ENCODE results near the gene TMEM80. TPM values are rescaled to one million over a fixed set of nuclear protein-coding genes. Genes with fewer than 3 reads are reported as not detected.

The TMEM80 gene
- total and polyA plus RNA-seq, 7 donors = 7.9 to 41.5 (median 27.6) TPM

DNA sequence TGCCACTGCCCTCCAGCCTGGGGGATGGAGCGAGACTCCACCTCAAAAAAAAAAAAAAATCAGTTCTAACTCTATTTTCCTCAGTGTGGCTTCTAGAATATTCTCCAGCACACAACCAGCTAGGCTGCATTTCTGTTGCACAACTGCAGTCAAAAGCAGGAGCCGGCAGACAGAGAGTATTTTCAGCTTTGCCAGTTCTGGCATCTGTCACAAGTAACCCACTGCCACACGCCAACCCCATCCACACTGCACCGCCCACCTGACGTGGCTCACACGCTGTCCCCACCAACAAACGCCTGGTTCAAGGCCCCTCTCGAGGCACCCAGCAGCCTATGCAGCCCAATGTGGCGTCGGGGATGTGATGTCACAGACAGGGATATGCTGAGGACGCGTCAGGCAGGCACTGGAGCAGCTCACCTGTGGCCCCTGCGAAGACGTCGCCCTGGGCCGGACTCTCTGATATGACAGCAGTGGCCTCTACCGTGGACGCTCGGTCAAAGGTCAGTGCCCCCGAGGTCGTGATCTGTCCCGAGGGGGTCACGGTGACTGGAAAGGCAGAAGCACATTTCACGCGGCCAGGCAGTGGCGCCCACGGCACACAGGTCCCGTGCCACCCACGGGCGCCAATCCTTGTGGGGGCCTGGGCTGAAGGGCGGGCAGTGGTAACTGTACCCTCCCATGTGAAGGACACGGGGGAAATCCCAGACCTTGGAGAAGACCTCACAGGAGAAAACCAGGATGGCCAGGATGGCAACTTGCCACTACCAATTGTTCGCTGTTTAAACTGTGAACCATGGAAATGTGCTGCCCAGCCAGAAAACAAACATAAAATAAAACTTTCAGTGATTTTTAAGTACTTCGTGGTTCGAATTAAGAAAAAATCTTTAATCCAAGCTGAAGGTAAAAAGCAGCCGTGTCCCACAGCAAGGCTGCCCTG is 16.1 kb upstream of the TMEM80 start:
- Histone ChIP-seq H3K4me1 (no peaks in the 10 kb centered on the region), H3K36me3 (peaks cover 0 to 79% (median 19%) of the 10 kb centered on the region in 4 donors), H3K9me3 (no peaks in the 10 kb centered on the region), H3K27me3 (no peaks in the 10 kb centered on the region), H3K27ac (no peak overlapping the region), H3K4me3 (no peak overlapping the region)
- TF ChIP-seq EP300 (IDR thresholded peaks at IDR 0.05) = no peak
- TF ChIP-seq, protein P1, sequence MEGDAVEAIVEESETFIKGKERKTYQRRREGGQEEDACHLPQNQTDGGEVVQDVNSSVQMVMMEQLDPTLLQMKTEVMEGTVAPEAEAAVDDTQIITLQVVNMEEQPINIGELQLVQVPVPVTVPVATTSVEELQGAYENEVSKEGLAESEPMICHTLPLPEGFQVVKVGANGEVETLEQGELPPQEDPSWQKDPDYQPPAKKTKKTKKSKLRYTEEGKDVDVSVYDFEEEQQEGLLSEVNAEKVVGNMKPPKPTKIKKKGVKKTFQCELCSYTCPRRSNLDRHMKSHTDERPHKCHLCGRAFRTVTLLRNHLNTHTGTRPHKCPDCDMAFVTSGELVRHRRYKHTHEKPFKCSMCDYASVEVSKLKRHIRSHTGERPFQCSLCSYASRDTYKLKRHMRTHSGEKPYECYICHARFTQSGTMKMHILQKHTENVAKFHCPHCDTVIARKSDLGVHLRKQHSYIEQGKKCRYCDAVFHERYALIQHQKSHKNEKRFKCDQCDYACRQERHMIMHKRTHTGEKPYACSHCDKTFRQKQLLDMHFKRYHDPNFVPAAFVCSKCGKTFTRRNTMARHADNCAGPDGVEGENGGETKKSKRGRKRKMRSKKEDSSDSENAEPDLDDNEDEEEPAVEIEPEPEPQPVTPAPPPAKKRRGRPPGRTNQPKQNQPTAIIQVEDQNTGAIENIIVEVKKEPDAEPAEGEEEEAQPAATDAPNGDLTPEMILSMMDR (IDR thresholded peaks at IDR 0.05) = no peak
- TF ChIP-seq POLR2A (IDR thresholded peaks at IDR 0.05) = no peak
- TF ChIP-seq POLR2AphosphoS5 (IDR thresholded peaks at IDR 0.05) = no peak
- 95 to 97% methylated on average over 36 of the region's 36 CpGs for WGBS, 2 donors
- intact Hi-C loops (cut with DNase I) = no loop called here
- no peak for DNase-seq

DNA sequence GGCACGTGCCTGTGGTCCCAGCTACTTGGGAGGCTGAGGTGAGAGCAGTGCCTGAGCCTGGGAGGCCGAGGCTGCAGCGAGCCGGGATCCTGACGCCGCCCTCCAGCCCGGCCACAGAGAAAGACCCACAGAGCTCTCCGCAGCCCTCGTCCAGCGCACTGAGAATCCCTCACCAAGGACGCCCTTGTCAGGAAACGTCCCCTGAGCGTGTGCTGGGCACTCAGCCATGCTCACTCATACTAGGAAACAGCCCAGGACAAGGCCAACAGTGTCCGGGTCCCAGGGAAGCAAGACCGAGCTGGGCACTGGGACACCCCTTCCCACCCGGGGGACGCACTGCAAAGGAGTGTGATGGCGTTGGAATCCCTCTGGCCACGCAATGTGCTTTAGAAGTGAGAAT is 15.1 kb upstream of the TMEM80 start:
- DNase-seq = no peak
- Histone ChIP-seq H3K27ac (no peak overlapping the region), H3K9me3 (no peaks in the 10 kb centered on the region), H3K36me3 (peaks cover 0 to 79% (median 18%) of the 10 kb centered on the region in 4 donors), H3K27me3 (no peaks in the 10 kb centered on the region), H3K4me3 (no peak overlapping the region), H3K4me1 (no peaks in the 10 kb centered on the region)
- TF ChIP-seq POLR2AphosphoS5 (IDR thresholded peaks at IDR 0.05) = no peak
- intact Hi-C loops (cut with DNase I) = no loop called here
- WGBS, 2 donors = 91 to 93% methylated on average over 19 of the region's 19 CpGs

DNA sequence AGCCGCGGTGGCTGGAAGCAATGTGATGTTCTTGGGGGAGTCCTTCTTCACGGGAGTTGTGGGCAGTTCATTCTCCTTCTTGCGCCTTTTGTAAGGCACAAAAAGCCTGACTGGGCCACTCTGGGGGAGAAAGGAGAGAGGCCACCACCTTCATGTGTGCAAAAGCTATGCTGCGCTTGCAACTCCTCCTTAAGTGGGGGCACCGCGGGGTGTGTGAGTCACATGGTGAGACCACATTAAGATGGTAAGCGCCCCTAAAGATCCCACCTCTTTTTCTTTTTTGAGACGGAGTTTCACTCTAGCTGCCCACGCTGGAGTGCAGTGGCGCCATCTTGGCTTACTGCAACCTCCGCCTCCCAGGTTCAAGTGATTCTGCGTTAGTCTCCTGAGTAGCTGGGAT is 14.6 kb upstream of the TMEM80 start:
- no peak for TF ChIP-seq POLR2A (IDR thresholded peaks at IDR 0.05)
- TF ChIP-seq EP300 (IDR thresholded peaks at IDR 0.05) = no peak
- no peak for TF ChIP-seq POLR2AphosphoS5 (IDR thresholded peaks at IDR 0.05)
- TF ChIP-seq, protein P1 (IDR thresholded peaks at IDR 0.05) = no peak
- Histone ChIP-seq H3K4me3 (no peak overlapping the region), H3K27me3 (no peaks in the 10 kb centered on the region), H3K4me1 (no peaks in the 10 kb centered on the region), H3K27ac (no peak overlapping the region), H3K36me3 (peaks cover 0 to 81% (median 20%) of the 10 kb centered on the region in 4 donors), H3K9me3 (no peaks in the 10 kb centered on the region)
- DNase-seq = no peak
- intact Hi-C loops (cut with DNase I) = no loop called here
- 92 to 94% methylated on average over 13 of the region's 13 CpGs for WGBS, 2 donors

DNA sequence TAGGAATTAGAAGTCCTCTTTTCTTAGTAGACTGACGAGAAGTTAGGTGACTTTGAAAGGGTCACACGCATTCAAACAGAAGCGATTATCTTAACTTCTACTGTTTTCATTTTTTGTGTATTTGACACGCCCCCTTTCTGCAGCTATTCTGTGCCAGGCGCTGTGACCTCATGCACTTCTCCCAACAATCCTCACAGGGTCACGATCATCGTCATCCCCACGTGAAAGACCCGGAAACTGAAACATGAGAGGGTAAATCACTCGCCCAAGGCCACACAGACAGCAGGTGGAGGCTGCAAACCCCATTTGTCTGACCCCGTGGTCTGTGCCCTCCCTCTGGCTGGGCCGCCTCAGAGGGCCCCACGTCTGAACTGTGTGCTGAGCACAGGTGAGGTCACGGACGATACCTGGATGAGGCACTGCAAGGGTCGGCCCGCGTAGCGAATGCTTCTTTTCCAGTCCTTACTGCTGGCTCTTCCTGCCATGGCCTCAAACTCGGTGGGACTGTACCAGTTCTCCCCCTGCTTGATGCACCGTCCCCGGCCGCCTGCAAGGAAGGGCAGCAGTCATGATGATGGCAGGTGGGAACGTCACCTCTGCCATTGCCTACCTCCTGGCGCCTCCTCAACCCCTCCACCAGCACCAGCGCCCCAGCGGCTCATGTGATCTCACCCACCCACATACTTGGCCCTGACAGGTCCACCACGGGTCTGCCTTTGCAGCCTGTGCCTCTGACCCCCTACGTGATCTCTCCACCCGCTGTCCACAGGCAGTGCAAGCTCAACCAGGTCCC is 9.0 kb upstream of the TMEM80 start:
- no peak overlapping the region for H3K27ac ChIP-seq
- H3K36me3 ChIP-seq = peaks cover 0 to 85% (median 35%) of the 10 kb centered on the region in 4 donors
- TF ChIP-seq EP300 (IDR thresholded peaks at IDR 0.05) (no peak), POLR2A (IDR thresholded peaks at IDR 0.05) (no peak), POLR2AphosphoS5 (IDR thresholded peaks at IDR 0.05) (no peak)
- TF ChIP-seq, protein P1 (IDR thresholded peaks at IDR 0.05) = no peak

DNA sequence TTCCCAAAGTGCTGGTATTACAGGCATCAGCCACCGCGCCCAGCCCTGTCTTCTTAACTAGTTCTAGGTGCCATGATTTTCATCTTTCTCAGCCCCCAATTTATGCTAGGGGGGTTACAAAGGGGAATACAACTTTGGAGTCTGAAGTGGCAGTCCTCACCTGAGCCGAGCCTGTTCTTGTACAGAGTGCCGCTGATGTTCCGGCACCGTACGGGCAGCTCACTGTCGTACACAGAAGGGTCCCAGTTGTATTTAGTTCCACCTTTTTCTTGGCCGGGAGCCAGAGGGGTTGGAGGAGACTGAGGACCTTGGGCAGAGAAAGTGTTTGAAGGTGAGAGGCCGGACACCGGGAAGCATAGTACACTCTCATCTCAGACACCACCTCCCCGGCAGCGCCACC is 7.9 kb upstream of the TMEM80 start:
- WGBS, 2 donors = 92 to 93% methylated on average over 13 of the region's 13 CpGs
- intact Hi-C loops (cut with DNase I) = no loop called here
- Histone ChIP-seq H3K36me3 (peaks cover 0 to 74% (median 32%) of the 10 kb centered on the region in 4 donors), H3K27ac (no peak overlapping the region), H3K4me1 (peaks cover 0 to under 1% (median under 1%) of the 10 kb centered on the region in 4 donors), H3K27me3 (no peaks in the 10 kb centered on the region), H3K9me3 (no peaks in the 10 kb centered on the region), H3K4me3 (no peak overlapping the region)
- DNase-seq = no peak
- TF ChIP-seq EP300 (IDR thresholded peaks at IDR 0.05) = no peak
- no peak for TF ChIP-seq POLR2A (IDR thresholded peaks at IDR 0.05)
- TF ChIP-seq POLR2AphosphoS5 (IDR thresholded peaks at IDR 0.05) = no peak
- TF ChIP-seq, protein P1 (IDR thresholded peaks at IDR 0.05) = no peak

More for the DNA sequence above, 9.0 kb upstream of the TMEM80 start:
- Histone ChIP-seq H3K4me3 (no peak overlapping the region), H3K27me3 (no peaks in the 10 kb centered on the region), H3K4me1 (no peaks in the 10 kb centered on the region), H3K9me3 (no peaks in the 10 kb centered on the region)
- WGBS, 2 donors = 91 to 92% methylated on average over 30 of the region's 30 CpGs
- intact Hi-C loops (cut with DNase I) = no loop called here
- DNase-seq = no peak
